ENCODE data around the gene ATAD2B. TPM values are rescaled to one million over a fixed set of nuclear protein-coding genes. Genes with fewer than 3 reads are reported as not detected.

The ATAD2B gene
- polyA plus RNA-seq, 1 experiment, result 1.5 TPM

DNA sequence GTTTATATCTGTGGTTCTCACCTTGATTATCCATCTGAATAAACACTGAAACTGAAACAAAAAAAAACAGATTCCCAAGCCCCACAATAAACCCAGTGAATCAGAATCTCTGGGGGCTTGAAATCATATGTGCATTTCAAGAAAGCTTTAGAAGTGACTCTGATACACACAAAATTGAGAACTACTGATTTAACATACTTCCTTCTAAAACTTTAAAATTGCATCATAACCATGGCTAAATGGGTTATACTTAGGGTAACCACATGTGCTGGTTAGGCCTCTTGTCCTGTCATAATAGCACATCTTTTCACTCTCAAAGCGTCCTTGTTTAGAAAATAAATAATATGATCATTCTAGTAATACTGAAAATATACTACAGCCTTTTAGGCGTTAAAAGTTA is 100.9 kb downstream of the ATAD2B start:
- ChIA-PET CTCF (interaction anchor here (1.1 to 2.9 kb wide), 4 partner anchors 10 to 258 kb away, joined by 3 to 29 read pairs (median 10); partner anchors contain the start of genes ATAD2B and TP53I3), POLR2A (no interaction called here)
- TF ChIP-seq, protein P1, sequence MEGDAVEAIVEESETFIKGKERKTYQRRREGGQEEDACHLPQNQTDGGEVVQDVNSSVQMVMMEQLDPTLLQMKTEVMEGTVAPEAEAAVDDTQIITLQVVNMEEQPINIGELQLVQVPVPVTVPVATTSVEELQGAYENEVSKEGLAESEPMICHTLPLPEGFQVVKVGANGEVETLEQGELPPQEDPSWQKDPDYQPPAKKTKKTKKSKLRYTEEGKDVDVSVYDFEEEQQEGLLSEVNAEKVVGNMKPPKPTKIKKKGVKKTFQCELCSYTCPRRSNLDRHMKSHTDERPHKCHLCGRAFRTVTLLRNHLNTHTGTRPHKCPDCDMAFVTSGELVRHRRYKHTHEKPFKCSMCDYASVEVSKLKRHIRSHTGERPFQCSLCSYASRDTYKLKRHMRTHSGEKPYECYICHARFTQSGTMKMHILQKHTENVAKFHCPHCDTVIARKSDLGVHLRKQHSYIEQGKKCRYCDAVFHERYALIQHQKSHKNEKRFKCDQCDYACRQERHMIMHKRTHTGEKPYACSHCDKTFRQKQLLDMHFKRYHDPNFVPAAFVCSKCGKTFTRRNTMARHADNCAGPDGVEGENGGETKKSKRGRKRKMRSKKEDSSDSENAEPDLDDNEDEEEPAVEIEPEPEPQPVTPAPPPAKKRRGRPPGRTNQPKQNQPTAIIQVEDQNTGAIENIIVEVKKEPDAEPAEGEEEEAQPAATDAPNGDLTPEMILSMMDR (IDR thresholded peaks at IDR 0.05; ENCODE audit: insufficient read depth, low read depth, low read length), result no peak
- Histone ChIP-seq H3K4me3 (ENCODE audit: low read depth, low read length) (no peak overlapping the region), H3K27me3 (ENCODE audit: control insufficient read depth, insufficient read depth, low read length) (no peaks in the 10 kb centered on the region), H3K36me3 (ENCODE audit: control insufficient read depth, insufficient read depth, low read length) (no peaks in the 10 kb centered on the region; the same call in 1 of the 2 replicates)
- DNase-seq (ENCODE audit: low read depth), result no peak

GRCh38 chr2:23824777-23825212 is 102.1 kb downstream of the ATAD2B start:
- no peak for DNase-seq (ENCODE audit: low read depth)
- Histone ChIP-seq H3K4me3 (ENCODE audit: low read depth, low read length) (no peak overlapping the region), H3K36me3 (ENCODE audit: control insufficient read depth, insufficient read depth, low read length) (no peaks in the 10 kb centered on the region; the same call in 1 of the 2 replicates), H3K27me3 (ENCODE audit: control insufficient read depth, insufficient read depth, low read length) (no peaks in the 10 kb centered on the region)
- ChIA-PET POLR2A (interaction anchor here (0.6 to 0.7 kb wide), 3 partner anchors 102 to 413 kb away, joined by 3 to 9 read pairs (median 3); partner anchors contain the start of gene ATAD2B), CTCF (interaction anchor here (0.8 to 2.9 kb wide), 15 partner anchors 8 to 309 kb away, joined by 3 to 29 read pairs (median 4); partner anchors contain the start of genes ATAD2B, SF3B6 and TP53I3)
- TF ChIP-seq, protein P1 (IDR thresholded peaks at IDR 0.05; ENCODE audit: insufficient read depth, low read depth, low read length), result peak; percentile 63

GRCh38 chr2:23823863-23824262 is 103.1 kb downstream of the ATAD2B start:
- ChIA-PET POLR2A (no interaction called here), CTCF (interaction anchor here (0.6 to 2.9 kb wide), 14 partner anchors 12 to 1004 kb away, joined by 3 to 29 read pairs (median 4); partner anchors contain the start of genes ATAD2B and TP53I3)
- TF ChIP-seq, protein P1 (IDR thresholded peaks at IDR 0.05; ENCODE audit: insufficient read depth, low read depth, low read length), result no peak
- Histone ChIP-seq H3K27me3 (ENCODE audit: control insufficient read depth, insufficient read depth, low read length) (no peaks in the 10 kb centered on the region), H3K4me3 (ENCODE audit: low read depth, low read length) (no peak overlapping the region), H3K36me3 (ENCODE audit: control insufficient read depth, insufficient read depth, low read length) (no peaks in the 10 kb centered on the region; the same call in 1 of the 2 replicates)
- no peak for DNase-seq (ENCODE audit: low read depth)

DNA sequence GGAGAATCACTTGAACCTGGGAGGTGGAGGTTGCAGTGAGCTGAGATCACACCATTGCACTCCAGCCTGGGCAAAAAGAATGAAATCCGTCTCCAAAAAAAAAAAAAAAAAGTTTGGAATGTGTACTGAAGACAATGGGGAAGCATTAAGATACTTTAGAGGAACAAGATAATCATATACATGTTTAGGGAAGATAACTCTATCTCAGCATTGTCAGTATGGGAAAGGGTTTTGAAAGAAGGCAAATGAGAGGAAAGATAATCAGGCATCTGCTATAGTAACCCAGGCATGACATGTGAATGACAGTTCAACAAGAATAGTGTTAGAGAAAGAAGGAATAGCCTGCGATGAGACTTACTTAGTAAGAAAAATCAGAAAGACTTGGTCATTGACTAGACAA is 112.0 kb downstream of the ATAD2B start:
- CTCF ChIA-PET, result interaction anchor here (1.1 kb wide), 1 partner anchor 10 kb away, joined by 3 read pairs; no protein-coding TSS in a partner anchor
- H3K4me3 ChIP-seq (ENCODE audit: low read depth, low read length), result no peak overlapping the region
- H3K27me3 ChIP-seq (ENCODE audit: control insufficient read depth, insufficient read depth, low read length), result no peaks in the 10 kb centered on the region
- TF ChIP-seq, protein P1 (IDR thresholded peaks at IDR 0.05; ENCODE audit: insufficient read depth, low read depth, low read length), result no peak
- POLR2A ChIA-PET, result no interaction called here
- no peaks in the 10 kb centered on the region; the same call in none of the 2 replicates for H3K36me3 ChIP-seq (ENCODE audit: control insufficient read depth, insufficient read depth, low read length)
- DNase-seq (ENCODE audit: low read depth), result no peak

- TF ChIP-seq, protein P1 (IDR thresholded peaks at IDR 0.05; ENCODE audit: insufficient read depth, low read depth, low read length), result no peak
- Histone ChIP-seq H3K4me3 (ENCODE audit: low read depth, low read length) (no peak overlapping the region), H3K27me3 (ENCODE audit: control insufficient read depth, insufficient read depth, low read length) (no peaks in the 10 kb centered on the region), H3K36me3 (ENCODE audit: control insufficient read depth, insufficient read depth, low read length) (no peaks in the 10 kb centered on the region; the same call in 1 of the 2 replicates)
- no peak for DNase-seq (ENCODE audit: low read depth)
- CTCF ChIA-PET, result interaction anchor here (0.6 kb wide), 1 partner anchor 23 kb away, joined by 3 read pairs; no protein-coding TSS in a partner anchor
- POLR2A ChIA-PET, result no interaction called here
Measured at GRCh38 chr2:23813438-23813837, 113.5 kb downstream of the ATAD2B start.
